Fibroblast of skin of back (primary cell): ENCODE measurements around the gene CFAP45.
A peak's percentile ranks its signal among the peaks of the same experiment; 100 is the strongest.

Source experiments
- DNase-seq: peaks from one replicate; pipeline ENCODE4 v3.0.0-alpha.2; 2013

The CFAP45 gene

DNA sequence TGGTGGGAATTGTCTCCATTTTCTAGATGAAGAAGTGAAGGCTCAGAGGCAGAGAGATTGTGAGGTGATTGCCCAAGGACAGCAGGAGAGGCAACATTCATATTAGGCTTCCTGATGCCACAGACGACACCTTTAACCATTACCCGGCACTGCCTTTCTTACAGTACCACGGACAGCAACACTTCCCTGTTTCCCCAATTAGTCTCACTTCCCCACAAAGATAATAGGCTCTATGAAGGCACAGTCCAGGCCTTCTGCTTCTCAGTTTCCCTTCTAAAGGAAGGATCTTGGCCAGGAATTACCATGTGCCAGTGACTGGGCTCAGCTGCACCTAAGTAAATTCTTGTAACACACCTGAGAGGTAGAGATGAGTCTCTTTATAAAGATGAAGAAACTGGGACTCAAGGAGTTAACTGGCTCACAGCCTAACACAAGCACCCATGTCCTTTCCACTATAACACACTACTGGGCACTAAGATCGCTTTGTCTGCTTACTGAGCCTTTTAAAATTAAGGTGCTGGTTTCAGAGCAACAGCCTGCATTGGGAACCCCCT lies 35.8 kb upstream of the CFAP45 start:
- no peak for DNase-seq

DNA sequence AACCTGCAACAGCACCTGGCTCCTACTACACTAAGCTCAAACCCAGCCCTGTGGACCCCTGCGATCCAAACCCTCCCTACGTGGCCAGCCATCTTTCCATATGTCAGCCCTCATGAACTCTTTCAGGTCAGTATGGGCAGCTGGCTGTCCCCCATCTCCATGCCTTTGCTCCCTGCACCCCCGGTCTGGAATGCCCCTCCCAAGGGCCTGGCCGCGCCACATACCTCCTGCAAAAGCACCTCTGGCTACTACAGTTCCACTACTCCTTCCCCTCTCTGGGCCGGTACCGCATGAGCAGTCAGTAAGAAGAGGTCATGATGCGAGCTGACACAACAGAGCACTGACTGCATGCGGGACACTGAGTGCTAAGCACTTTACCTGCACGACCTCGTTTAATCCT lies 35.3 kb upstream of the CFAP45 start:
- DNase-seq: no peak

GRCh38 chr1:159934136-159935039 lies 34.4 kb upstream of the CFAP45 start:
- DNase-seq: no peak

DNA sequence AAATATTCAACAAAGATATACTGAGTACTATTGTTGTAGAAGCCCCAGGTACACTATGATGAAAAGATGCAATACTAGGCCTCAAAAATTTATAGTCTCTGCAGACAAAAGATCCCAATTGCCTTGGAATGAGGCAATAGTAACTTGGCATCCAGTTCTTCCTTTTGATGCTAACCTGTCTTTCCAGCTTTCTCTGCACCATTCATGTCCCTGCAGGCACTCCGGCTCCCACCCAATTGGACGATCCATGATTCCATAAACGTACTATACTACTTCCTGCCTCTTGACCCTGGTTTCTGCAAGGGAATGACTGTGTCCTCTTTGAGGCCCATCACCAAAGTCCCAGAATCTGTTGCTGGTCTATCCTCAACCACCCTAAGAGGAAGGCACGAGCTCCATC lies 33.4 kb upstream of the CFAP45 start:
- no peak for DNase-seq

- DNase-seq: no peak
Observed at GRCh38 chr1:159932296-159933285, 32.6 kb upstream of the CFAP45 start.

GRCh38 chr1:159931795-159932173 lies 31.8 kb upstream of the CFAP45 start:
- DNase-seq: no peak

DNA sequence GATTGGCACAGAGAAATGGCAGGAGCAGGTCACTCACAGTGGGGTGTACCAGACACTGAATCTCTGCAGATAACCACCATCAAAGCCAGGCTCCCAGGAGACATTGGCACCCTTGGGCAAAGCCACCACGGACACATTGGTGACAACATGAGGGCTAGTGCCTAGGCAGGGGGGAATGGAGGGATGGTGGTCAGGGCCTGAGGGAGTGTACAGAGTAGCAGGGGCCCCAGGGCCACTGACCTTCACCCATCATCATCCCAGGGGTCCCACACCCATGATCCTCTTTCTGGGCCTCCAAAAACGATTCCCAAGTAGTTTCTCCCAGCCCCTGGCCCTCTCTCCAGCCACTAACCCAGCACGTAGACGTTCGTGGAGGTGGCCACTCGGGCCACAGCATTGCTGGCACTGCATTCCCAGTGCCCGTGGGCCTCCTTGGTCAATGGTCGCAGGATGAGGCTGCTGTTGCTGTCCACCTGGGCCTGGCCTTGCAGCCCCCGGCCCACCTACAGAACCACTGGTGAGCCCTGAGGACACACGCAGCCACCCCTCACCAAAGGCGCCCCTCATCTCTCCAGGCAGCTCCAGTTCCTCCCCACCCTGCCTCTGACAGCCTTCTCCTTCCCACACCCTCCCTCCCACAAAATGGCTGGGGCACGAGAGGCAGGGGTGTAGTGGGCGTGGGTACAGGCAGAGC lies 31.3 kb upstream of the CFAP45 start:
- DNase-seq: no peak

GRCh38 chr1:159930634-159931033 lies 30.7 kb upstream of the CFAP45 start:
- DNase-seq: no peak

GRCh38 chr1:159930216-159930615 lies 30.3 kb upstream of the CFAP45 start:
- no peak for DNase-seq

DNA sequence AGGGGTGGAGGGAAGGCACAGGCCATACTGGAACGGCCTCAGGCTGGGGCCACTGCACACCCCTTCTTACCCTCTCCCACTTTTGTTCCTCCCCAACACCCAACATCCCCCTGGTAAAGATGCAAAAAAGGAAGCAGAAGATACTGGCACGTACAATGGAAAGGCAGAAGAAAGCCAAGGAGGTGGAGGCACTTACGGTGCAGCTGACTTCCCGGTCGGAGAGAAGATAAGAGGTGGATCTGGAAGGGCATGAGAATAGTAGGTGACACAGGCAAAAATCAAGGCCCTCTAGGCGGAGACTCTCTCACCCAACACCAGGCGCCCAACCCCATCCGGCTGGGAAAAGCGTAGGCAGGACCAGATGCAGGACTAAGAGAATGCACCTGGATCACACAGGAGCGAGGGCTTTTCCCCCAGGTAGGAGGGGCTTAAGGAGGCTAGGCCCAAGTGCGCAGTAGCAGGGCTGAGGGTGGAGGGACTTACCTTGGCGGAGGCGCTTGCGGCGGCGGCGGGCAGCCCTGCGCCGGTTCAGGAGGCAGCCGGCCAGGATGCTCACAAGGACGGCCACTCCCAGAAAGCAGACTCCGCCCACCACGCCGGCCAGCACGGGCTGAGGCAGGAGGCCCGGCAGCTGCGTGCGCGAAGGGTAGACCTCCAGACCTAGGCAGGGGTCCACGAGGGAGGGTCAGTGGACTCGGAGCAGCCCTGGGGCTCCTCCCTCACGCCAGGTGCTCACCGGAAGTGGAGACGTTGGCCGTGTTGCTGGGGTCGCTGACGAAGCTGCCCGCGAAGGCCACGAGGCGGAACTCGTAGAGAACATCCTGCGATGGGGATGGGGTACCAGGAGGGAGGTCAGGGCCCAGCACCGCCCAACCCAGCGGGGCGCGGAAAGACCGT lies 29.4 kb upstream of the CFAP45 start:
- DNase-seq: no peak

DNA sequence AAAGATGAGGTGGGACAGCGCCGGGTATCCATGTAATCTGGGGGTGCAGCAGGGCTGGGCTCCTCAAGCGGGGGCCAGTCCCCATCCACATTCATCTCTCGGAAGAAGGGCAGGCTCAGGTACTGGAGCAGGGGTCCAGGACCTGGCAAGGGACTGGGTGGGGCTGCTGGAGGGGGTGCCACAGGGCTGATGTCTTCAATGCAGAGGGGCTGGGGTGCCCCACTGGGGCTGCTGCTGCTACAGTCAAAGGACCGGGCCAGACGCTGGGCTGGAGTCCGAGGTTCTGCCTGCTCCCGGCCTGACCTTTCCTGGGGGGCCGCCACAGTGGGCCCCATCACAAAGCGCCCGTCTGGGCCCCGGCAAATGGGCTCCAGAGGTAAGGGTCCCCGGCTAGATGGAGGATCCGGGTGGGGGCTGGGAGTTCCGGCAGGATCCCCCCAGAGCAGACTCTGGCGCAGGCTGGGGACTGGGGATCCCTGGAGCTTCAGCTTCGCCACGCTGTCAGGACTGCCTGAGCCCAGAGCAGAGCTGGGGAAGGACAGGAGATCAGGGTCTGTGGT lies 28.6 kb upstream of the CFAP45 start:
- DNase-seq: no peak

GRCh38 chr1:159927849-159928431 lies 28.0 kb upstream of the CFAP45 start:
- no peak for DNase-seq

GRCh38 chr1:159927211-159927848 lies 27.4 kb upstream of the CFAP45 start:
- no peak for DNase-seq

- no peak for DNase-seq
Observed at GRCh38 chr1:159925719-159926078, 25.7 kb upstream of the CFAP45 start.

GRCh38 chr1:159924791-159925718 lies 25.1 kb upstream of the CFAP45 start, which contains the start of gene TAGLN2:
TSS of gene TAGLN2 (minus strand) at chr1:159925507. CDS start at chr1:159920509, 4,998 bp downstream.
- DNase-seq: peak; percentile 95

- peak; percentile 94 for DNase-seq
Observed at GRCh38 chr1:159924025-159924790, 24.2 kb upstream of the CFAP45 start.

DNA sequence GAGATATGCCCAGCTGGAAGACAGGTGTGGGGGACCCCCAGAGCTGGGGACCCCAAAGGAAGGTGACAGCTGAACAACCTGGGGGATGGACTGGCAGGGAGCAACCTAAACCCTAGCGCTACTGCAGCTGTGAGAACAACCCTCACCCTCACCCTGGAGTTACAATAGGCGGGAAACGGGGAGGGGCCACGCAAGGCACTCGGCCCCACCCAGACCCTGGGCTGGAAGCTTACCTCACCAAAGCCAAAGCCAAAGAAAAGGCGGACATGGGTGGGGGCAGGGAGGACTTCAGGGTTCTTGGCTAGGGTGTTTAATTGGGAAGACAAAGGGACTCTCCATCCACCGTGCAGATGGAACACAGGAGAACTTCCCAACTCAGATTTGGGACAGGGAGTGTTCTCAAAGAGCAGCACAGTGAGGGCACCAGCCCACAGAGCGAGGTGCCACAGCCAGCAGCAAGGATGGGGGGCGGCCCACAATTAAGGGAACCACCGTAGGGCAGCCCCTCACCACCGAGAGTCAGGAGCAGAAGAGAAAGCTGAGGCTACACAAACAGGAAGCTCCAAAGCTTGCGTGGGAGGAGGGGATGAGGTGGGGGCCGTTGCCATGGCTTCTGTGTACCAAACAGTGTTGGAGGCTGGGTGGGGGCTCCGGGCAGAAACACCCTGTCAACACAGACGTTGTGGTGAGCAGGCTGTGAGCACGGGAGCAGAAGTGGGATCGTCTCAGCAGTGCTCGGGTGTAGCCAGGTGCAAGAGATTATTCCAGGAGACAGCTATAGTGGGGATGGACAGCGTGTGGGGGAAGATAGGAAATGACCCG lies 23.4 kb upstream of the CFAP45 start:
- DNase-seq: peak; percentile 93
